Uterus (tissue), 4 donors: Measurements from ENCODE around the gene UQCRQ. TPM values are rescaled to one million over a fixed set of nuclear protein-coding genes. Genes with fewer than 3 reads are reported as not detected.

Source experiments
- DNase-seq, 2 donors: peaks; one replicate each; pipeline ENCODE4 v3.0.0-alpha.2; 2019 to 2020
- H3K27ac ChIP-seq, 2 donors: fragments of 200-600 bp; sonication (generic); 1 replicate in 1 of 2; 2 replicates in 1 of 2; pipeline ENCODE4 v1.5.1; 2016 to 2018
- H3K27me3 ChIP-seq, 2 donors: fragments of 200-600 bp; sonication (generic); one replicate each; pipeline ENCODE4 v1.5.1; 2018 to 2019; ENCODE audit warnings: control low read depth in 1 of 2
- H3K36me3 ChIP-seq, 2 donors: fragments of 200-600 bp; sonication (generic); one replicate each; pipeline ENCODE4 v1.5.1; 2019; ENCODE audit warnings: control low read depth in 1 of 2
- H3K4me1 ChIP-seq, 2 donors: fragments of 200-600 bp; sonication (generic); one replicate each; pipeline ENCODE4 v1.5.1; 2018 to 2019; ENCODE audit warnings: control low read depth in 1 of 2
- H3K4me3 ChIP-seq, 2 donors: fragments of 200-600 bp; sonication (generic); 1 replicate in 1 of 2; 2 replicates in 1 of 2; pipeline ENCODE4 v1.5.1; 2018 to 2019; ENCODE audit warnings: mild to moderate bottlenecking in 1 of 2
- H3K9me3 ChIP-seq, 2 donors: fragments of 200-600 bp; sonication (generic); one replicate each; pipeline ENCODE4 v1.5.1; 2019; ENCODE audit warnings: control low read depth in 1 of 2
- POLR2A ChIP-seq, 2 donors: fragments of 450-650 bp; IDR thresholded peaks; one replicate each; pipeline ENCODE4 v1.6.1; 2016; ENCODE audit warnings: antibody characterized with exemption in 2 of 2, mild to moderate bottlenecking in 1 of 2, moderate library complexity in 1 of 2
- intact Hi-C: fragments of 100-400 bp; cut with DNase I; formaldehyde crosslinking; loops from one replicate; pipeline ENCODE4 v1.15.1; 2023; ENCODE audit warnings: low total_unique reads
- total RNA-seq, 4 donors: library from RNA; depleted of rRNA in 3 of 4; stranded (reverse); fragments of >200 nt in 3 of 4; gene quantifications; one replicate each; pipeline versions ENCODE4 v1.1.0 to v1.2.4, GENCODE V29; 2014 to 2023
- TF ChIP-seq, protein P1 (sequence below), 4 experiments: fragments of 200-600 bp in 2 of 4; fragments of 450-650 bp in 2 of 4; sonication (generic) in 2 of 4; IDR thresholded peaks; one replicate each; pipeline ENCODE4 v1.5.1; 2016 to 2019; ENCODE audit warnings: antibody characterized with exemption in 4 of 4, mild to moderate bottlenecking in 2 of 4, moderate library complexity in 1 of 4
- donor health status: DM: yes; HTN: yes; CAD: no.

Gene UQCRQ
- 100 to 1,000 TPM in 2 of 4 donors, 10 to 100 TPM in 2; 30.5 to 196 (median 115) TPM for total RNA-seq

DNA sequence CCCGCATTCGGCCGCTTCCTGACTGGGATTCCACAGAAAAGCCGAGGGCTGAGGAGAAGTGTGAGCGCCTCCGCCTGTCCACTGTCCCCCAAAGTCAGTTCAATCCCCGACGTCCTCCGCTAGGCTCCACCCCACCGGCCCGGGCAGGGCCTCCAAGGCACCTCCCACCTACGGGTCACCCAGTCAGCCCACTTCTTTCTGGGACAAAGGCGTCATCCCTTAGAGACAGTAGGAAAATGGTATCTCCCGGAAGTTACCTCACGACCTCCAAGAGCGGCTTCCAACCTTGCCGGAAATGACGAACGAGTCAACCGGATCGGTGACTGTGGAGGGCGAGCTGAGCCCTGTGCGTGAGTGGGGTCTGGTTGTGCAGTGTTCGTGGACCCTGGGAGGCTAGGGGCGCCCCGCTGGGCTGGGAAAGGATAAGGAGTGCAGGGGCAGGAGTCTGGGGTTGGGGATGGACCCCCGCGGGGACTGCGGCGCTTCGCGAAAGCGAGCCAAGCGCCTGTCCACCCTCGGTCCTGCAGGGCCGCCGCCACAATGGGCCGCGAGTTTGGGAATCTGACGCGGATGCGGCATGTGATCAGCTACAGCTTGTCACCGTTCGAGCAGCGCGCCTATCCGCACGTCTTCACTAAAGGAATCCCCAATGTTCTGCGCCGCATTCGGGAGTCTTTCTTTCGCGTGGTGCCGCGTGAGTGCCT is at the start of gene UQCRQ, which contains the start of gene GDF9:
Gene UQCRQ (plus strand): TSS at position 301 of the 704 bp plus-strand sequence. CDS start 240 bp downstream, at position 541.
Gene GDF9 (minus strand): TSS at position 128 of the 704 bp plus-strand sequence. CDS start 1,936 bp downstream, outside the sequence.
- intact Hi-C loops, result no loop called here
- DNase-seq, result peak; percentile 95 to 98
- Histone ChIP-seq H3K4me1 (no peaks in the 10 kb centered on the region), H3K27ac (peak within 1 kb of the TSS; percentile 94 to 97), H3K36me3 (no peaks in the 10 kb centered on the region), H3K27me3 (no peaks in the 10 kb centered on the region), H3K4me3 (peak within 1 kb of the TSS; percentile 73 to 85), H3K9me3 (no peaks in the 10 kb centered on the region)
- TF ChIP-seq, protein P1, sequence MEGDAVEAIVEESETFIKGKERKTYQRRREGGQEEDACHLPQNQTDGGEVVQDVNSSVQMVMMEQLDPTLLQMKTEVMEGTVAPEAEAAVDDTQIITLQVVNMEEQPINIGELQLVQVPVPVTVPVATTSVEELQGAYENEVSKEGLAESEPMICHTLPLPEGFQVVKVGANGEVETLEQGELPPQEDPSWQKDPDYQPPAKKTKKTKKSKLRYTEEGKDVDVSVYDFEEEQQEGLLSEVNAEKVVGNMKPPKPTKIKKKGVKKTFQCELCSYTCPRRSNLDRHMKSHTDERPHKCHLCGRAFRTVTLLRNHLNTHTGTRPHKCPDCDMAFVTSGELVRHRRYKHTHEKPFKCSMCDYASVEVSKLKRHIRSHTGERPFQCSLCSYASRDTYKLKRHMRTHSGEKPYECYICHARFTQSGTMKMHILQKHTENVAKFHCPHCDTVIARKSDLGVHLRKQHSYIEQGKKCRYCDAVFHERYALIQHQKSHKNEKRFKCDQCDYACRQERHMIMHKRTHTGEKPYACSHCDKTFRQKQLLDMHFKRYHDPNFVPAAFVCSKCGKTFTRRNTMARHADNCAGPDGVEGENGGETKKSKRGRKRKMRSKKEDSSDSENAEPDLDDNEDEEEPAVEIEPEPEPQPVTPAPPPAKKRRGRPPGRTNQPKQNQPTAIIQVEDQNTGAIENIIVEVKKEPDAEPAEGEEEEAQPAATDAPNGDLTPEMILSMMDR (IDR thresholded peaks at IDR 0.05), result peak in 3 of 4 experiments; percentile 28 to 47 (median 46)
- peak; percentile 85 to 87 for TF ChIP-seq POLR2A (IDR thresholded peaks at IDR 0.05)

DNA sequence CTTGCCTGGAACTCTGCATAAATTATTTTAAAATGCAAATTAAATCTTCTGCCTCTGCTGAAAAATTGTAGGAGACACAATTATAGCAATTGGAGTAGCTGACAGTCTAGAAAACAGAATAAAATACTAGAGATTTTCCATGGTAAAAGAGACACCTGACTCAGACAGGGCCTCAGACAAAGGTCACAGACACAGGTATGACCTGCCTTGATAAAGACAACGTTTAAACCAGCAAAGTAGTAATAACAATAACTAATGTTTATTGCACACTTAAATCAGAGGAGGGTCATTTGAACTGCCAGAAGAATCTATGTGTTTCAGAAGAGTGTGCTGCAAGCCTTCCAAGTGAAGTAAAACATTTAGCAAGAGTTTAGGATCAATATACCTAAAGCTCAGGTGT is 49.4 kb upstream of the UQCRQ start:
- intact Hi-C loops, result no loop called here
- Histone ChIP-seq H3K9me3 (no peaks in the 10 kb centered on the region), H3K4me1 (peaks cover 0 to 7% of the 10 kb centered on the region in 2 donors), H3K27ac (no peak overlapping the region), H3K27me3 (peaks cover 10 to 23% of the 10 kb centered on the region in 2 donors), H3K4me3 (no peak overlapping the region), H3K36me3 (no peaks in the 10 kb centered on the region)
- TF ChIP-seq POLR2A (IDR thresholded peaks at IDR 0.05), result no peak
- TF ChIP-seq, protein P1 (IDR thresholded peaks at IDR 0.05), result no peak
- no peak for DNase-seq

DNA sequence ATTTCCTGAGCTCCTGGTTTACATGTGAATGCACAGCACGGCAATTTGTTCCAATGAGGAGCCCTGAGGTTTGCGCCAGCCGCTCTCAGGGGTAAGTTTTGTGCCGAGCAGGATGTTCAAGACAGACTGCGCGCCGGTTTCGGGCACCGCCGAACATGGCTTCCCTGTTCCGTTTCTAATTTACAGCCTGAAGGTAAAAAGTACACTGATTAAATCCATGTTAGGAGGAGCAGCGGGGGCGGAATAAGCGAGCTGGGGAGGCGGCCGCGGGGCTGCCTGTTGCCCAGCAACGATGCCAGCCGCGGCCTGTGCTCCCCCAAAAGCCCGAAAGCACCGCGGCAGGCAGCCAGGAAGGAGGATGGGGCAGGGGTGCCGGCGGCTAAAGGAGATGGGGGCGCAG is 47.0 kb upstream of the UQCRQ start:
- TF ChIP-seq, protein P1 (IDR thresholded peaks at IDR 0.05), result no peak
- TF ChIP-seq POLR2A (IDR thresholded peaks at IDR 0.05), result no peak
- peaks cover 0 to 3% of the 10 kb centered on the region in 2 donors for H3K27me3 ChIP-seq
- no peaks in the 10 kb centered on the region for H3K36me3 ChIP-seq
- H3K9me3 ChIP-seq, result no peaks in the 10 kb centered on the region
- peak overlapping the region; percentile 9 to 11 for H3K4me3 ChIP-seq
- DNase-seq, result peak in 1 of 2 donors; percentile 21
- intact Hi-C loops, result no loop called here
- H3K27ac ChIP-seq, result peak overlapping the region in 1 of 2 donors; percentile 30
- peaks cover 0 to 3% of the 10 kb centered on the region in 2 donors for H3K4me1 ChIP-seq

DNA sequence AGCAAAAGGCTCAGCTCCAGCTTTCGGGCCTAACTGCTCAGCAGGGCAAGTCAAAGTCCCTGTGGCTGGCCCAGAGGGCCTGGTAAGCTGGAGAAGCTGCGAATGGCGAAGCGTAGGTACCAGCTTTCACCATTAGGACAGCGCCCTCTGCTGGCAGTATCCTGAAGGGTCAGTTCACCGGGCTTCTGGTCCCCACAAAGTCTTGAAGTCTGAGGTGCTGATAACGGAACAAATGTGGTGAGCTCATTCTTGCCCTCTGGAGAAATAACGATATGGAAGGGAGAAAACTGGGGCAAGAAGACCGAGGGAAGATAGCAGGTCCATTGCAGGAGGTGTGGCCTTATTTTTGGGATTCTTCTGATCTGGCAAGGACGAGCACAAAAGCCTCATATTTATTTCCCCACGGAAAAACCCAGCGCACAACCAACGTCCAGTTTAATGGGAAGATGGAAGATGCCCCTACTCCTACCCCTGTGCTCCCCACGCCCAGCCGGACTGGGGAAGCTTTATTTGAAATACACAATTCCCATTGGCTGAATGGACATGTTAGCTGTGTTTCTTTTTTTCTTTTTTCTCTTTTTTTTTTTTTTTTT is 46.2 kb upstream of the UQCRQ start:
- peak; percentile 86 to 91 for DNase-seq
- no peaks in the 10 kb centered on the region for H3K27me3 ChIP-seq
- H3K27ac ChIP-seq, result peak overlapping the region in 1 of 2 donors; percentile 30
- H3K9me3 ChIP-seq, result no peaks in the 10 kb centered on the region
- TF ChIP-seq, protein P1 (IDR thresholded peaks at IDR 0.05), result peak; percentile 84 to 86 (median 84)
- TF ChIP-seq POLR2A (IDR thresholded peaks at IDR 0.05), result no peak
- H3K4me3 ChIP-seq, result no peak overlapping the region
- intact Hi-C loops, result loop anchor here (10.0 kb wide), 1 partner anchor 65 kb away; no protein-coding TSS in a partner anchor
- H3K4me1 ChIP-seq, result peaks cover 0 to 3% of the 10 kb centered on the region in 2 donors
- H3K36me3 ChIP-seq, result no peaks in the 10 kb centered on the region

DNA sequence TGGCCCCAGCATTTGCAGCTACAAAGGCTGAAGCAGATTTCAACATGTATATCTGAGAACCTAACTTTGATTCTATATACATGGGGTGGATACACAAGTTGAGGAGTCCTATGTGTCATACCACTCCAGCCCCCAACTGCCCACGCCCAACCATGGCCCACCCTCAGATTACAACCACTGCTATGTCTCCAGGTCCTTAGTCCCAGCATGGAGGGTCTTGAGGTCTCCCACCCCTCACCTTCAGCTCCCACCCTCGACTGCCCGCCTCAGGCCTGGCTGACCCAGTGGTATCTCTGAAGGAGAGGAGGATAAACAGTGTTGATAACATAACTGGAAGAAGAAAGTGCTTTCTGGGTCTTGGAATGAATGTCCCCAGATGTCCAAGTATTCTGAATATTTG is 45.1 kb upstream of the UQCRQ start:
- no peak overlapping the region for H3K27ac ChIP-seq
- TF ChIP-seq, protein P1 (IDR thresholded peaks at IDR 0.05), result no peak
- no peak for TF ChIP-seq POLR2A (IDR thresholded peaks at IDR 0.05)
- peaks cover 0 to 3% of the 10 kb centered on the region in 2 donors for H3K4me1 ChIP-seq
- intact Hi-C loops, result loop anchor here (10.0 kb wide), 1 partner anchor 63 kb away; no protein-coding TSS in a partner anchor
- no peak for DNase-seq
- H3K36me3 ChIP-seq, result no peaks in the 10 kb centered on the region
- H3K4me3 ChIP-seq, result no peak overlapping the region
- H3K9me3 ChIP-seq, result no peaks in the 10 kb centered on the region
- no peaks in the 10 kb centered on the region for H3K27me3 ChIP-seq
